Aorta (tissue), 5 donors: ENCODE measurements around the gene ARHGAP29. TPM values are rescaled to one million over a fixed set of nuclear protein-coding genes. Genes with fewer than 3 reads are reported as not detected.

Experiments used
- ATAC-seq: fragments of 200-7000 bp; cut with Tn5 transposase; one replicate; pipeline ENCODE4 v1.9.1; 2022; ENCODE audit warnings: moderate library complexity; ENCODE audit not compliant: low FRiP score
- DNase-seq, 2 donors: peaks; one replicate each; pipeline ENCODE4 v3.0.0-alpha.2; 2020
- H3K27ac ChIP-seq, 2 donors: one replicate each; pipeline ENCODE4 v1.5.1; 2013; ENCODE audit warnings: low read length in 2 of 2, mild to moderate bottlenecking in 2 of 2, moderate library complexity in 2 of 2, control low read depth in 1 of 2, inconsistent platforms in 1 of 2, low read depth in 1 of 2
- H3K27me3 ChIP-seq, 2 donors: one replicate each; pipeline ENCODE4 v1.6.1; 2013; ENCODE audit warnings: control low read depth in 1 of 2, low read length in 1 of 2, mild to moderate bottlenecking in 1 of 2, moderate library complexity in 1 of 2; ENCODE audit not compliant: insufficient read depth in 2 of 2, control insufficient read depth in 1 of 2
- H3K36me3 ChIP-seq, 2 donors: one replicate each; pipeline ENCODE4 v1.6.1; 2013; ENCODE audit warnings: control low read depth in 1 of 2, low read length in 1 of 2, mild to moderate bottlenecking in 1 of 2; ENCODE audit not compliant: insufficient read depth in 2 of 2, control insufficient read depth in 1 of 2
- H3K4me1 ChIP-seq, 2 donors: one replicate each; pipeline ENCODE4 v1.6.1; 2013; ENCODE audit warnings: low read length in 2 of 2, control low read depth in 1 of 2, mild to moderate bottlenecking in 1 of 2, moderate library complexity in 1 of 2; ENCODE audit not compliant: insufficient read depth in 2 of 2, control insufficient read depth in 1 of 2
- H3K4me3 ChIP-seq, 2 donors: one replicate each; pipeline ENCODE4 v1.5.1; 2013; ENCODE audit warnings: low read length in 2 of 2, control low read depth in 1 of 2, mild to moderate bottlenecking in 1 of 2
- H3K9me3 ChIP-seq: one replicate; pipeline ENCODE4 v1.6.1; 2013; ENCODE audit warnings: mild to moderate bottlenecking, low read length; ENCODE audit not compliant: control insufficient read depth
- WGBS, 2 donors: extraction: QIAGEN DNeasy Blood & Tissue Kit; methylation state at CpG; one replicate each; pipeline ENCODE4 v1.1.7; 2013; 5-methylcytosine and 5-hydroxymethylcytosine counted together
- intact Hi-C, 2 donors: fragments of 100-400 bp; cut with DNase I; formaldehyde crosslinking; loops; one replicate each; pipeline versions ENCODE4 v1.14.2 to v1.15.0; 2022
- polyA plus RNA-seq, 2 donors: library from polyadenylated mRNA; stranded (reverse); fragments of 200-250 nt; gene quantifications; one replicate each; pipeline ENCODE4 v1.2.3, GENCODE V29; 2013
- total RNA-seq, 2 donors: library from RNA; stranded (reverse); fragmentation: NEBNext Ultra II Directional; extraction: Animal tissue kit (Norgen Biotek cat#: 25700); gene quantifications; one replicate each; pipeline ENCODE4 v1.2.1, GENCODE V29; 2021
- donor health status: healthy with polysubstance abuse.
- donor health status: Bipolar disorder and iron deficiency.
- donor health status: DM: no; HTN: no; CAD: no.
- donor health status: DM: no; HTN: no; CAD: no.
- donor health status: DM: yes; HTN: yes; CAD: no.

ARHGAP29 gene
- total and polyA plus RNA-seq, 4 donors = 6.8 to 65.4 (median 29.5) TPM

GRCh38 chr1:94280541-94280940 lies 43.2 kb upstream of the ARHGAP29 start:
- intact Hi-C loops = no loop called here
- DNase-seq (no peak), ATAC-seq (no peak)
- no peaks in the 10 kb centered on the region for H3K9me3 ChIP-seq
- H3K36me3 ChIP-seq = no peaks in the 10 kb centered on the region
- H3K27me3 ChIP-seq = no peaks in the 10 kb centered on the region
- H3K4me3 ChIP-seq = no peak overlapping the region
- H3K27ac ChIP-seq = no peak overlapping the region
- 76 to 83% methylated on average over 1 of the region's 1 CpG for WGBS, 2 donors
- peaks cover 0 to 1% of the 10 kb centered on the region in 2 donors for H3K4me1 ChIP-seq

- intact Hi-C loops = no loop called here
- 99 to 100% methylated on average over 1 of the region's 1 CpG for WGBS, 2 donors
Measured at GRCh38 chr1:94279462-94279861, 42.1 kb upstream of the ARHGAP29 start.

GRCh38 chr1:94279038-94279437 lies 41.7 kb upstream of the ARHGAP29 start:
- intact Hi-C loops = no loop called here
- Histone ChIP-seq H3K36me3 (no peaks in the 10 kb centered on the region), H3K27me3 (no peaks in the 10 kb centered on the region), H3K4me3 (no peak overlapping the region), H3K27ac (no peak overlapping the region), H3K4me1 (peaks cover 0 to 1% of the 10 kb centered on the region in 2 donors), H3K9me3 (no peaks in the 10 kb centered on the region)
- ATAC-seq (no peak), DNase-seq (no peak)
- WGBS, 2 donors = 96% methylated on average over 1 of the region's 1 CpG

More at GRCh38 chr1:94279462-94279861, 42.1 kb upstream of the ARHGAP29 start:
- peaks cover 0 to 1% of the 10 kb centered on the region in 2 donors for H3K4me1 ChIP-seq
- ATAC-seq (no peak), DNase-seq (no peak)
- no peak overlapping the region for H3K27ac ChIP-seq
- H3K9me3 ChIP-seq = no peaks in the 10 kb centered on the region
- no peak overlapping the region for H3K4me3 ChIP-seq
- no peaks in the 10 kb centered on the region for H3K36me3 ChIP-seq
- H3K27me3 ChIP-seq = no peaks in the 10 kb centered on the region

DNA sequence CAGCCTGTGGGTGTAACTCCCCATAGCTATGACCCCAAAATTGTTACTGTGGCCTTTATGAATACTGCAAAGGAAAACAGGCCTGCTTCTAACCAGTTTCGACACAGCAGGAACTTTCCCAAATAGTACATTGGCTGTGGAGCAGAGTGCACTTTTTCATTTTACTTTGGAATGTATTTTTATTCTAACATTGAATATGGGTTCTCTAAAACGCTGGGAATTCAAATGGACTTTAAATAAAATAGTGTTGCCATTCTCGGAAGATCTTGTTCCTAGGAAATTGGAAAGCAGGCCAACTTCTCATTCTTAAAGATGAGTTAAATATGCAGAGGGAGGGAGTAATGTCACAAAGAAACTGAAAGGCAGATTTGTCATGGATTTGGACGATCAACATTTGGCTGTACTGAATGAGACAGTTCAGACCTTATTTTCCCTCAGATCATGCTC lies 39.6 kb upstream of the ARHGAP29 start:
- Histone ChIP-seq H3K4me3 (no peak overlapping the region), H3K9me3 (no peaks in the 10 kb centered on the region), H3K36me3 (no peaks in the 10 kb centered on the region), H3K27me3 (no peaks in the 10 kb centered on the region), H3K27ac (peak overlapping the region; percentile 36 to 82), H3K4me1 (peaks cover 0 to 1% of the 10 kb centered on the region in 2 donors)
- DNase-seq (no peak), ATAC-seq (peak; percentile 80)
- 4 to 7% methylated on average over 4 of the region's 4 CpGs for WGBS, 2 donors
- intact Hi-C loops = no loop called here

- H3K27me3 ChIP-seq = no peaks in the 10 kb centered on the region
- H3K27ac ChIP-seq = no peak overlapping the region
- H3K4me3 ChIP-seq = no peak overlapping the region
- no peaks in the 10 kb centered on the region for H3K36me3 ChIP-seq
- DNase-seq = no peak
- no peaks in the 10 kb centered on the region for H3K9me3 ChIP-seq
- ATAC-seq = no peak
- 25 to 29% methylated on average over 2 of the region's 2 CpGs for WGBS, 2 donors
- peaks cover 0 to 1% of the 10 kb centered on the region in 2 donors for H3K4me1 ChIP-seq
- intact Hi-C loops = no loop called here
Measured at GRCh38 chr1:94275083-94275482, 37.7 kb upstream of the ARHGAP29 start.

GRCh38 chr1:94274561-94274960 lies 37.2 kb upstream of the ARHGAP29 start:
- DNase-seq (no peak), ATAC-seq (no peak)
- no peaks in the 10 kb centered on the region for H3K36me3 ChIP-seq
- intact Hi-C loops = no loop called here
- H3K4me3 ChIP-seq = no peak overlapping the region
- H3K27me3 ChIP-seq = no peaks in the 10 kb centered on the region
- H3K27ac ChIP-seq = no peak overlapping the region
- no peaks in the 10 kb centered on the region for H3K9me3 ChIP-seq
- 73 to 74% methylated on average over 2 of the region's 2 CpGs for WGBS, 2 donors
- peaks cover 0 to 1% of the 10 kb centered on the region in 2 donors for H3K4me1 ChIP-seq

DNA sequence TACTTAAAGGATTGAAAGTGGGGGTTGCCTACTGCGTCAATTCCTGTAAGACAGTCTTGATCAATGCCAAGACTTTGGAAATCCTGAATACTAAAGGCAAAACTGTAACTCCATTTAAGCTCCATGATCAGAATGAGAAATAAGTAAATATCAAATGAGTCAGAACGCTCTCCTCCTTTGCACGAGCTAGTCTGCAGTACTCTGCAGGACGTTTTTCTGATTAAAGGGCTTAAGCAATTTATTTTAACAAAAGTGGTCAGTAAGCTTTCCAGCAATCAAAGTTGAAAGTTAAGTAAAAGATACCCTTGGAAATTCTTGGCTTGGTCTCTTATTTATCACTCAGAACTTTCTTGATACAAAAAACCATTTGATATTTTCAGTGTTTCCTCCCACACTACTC lies 35.7 kb upstream of the ARHGAP29 start:
- intact Hi-C loops = no loop called here
- no peaks in the 10 kb centered on the region for H3K36me3 ChIP-seq
- H3K27ac ChIP-seq = no peak overlapping the region
- no peaks in the 10 kb centered on the region for H3K9me3 ChIP-seq
- H3K27me3 ChIP-seq = no peaks in the 10 kb centered on the region
- H3K4me3 ChIP-seq = no peak overlapping the region
- H3K4me1 ChIP-seq = peaks cover 0 to 1% of the 10 kb centered on the region in 2 donors
- ATAC-seq = no peak
- WGBS, 2 donors = 76 to 82% methylated on average over 4 of the region's 4 CpGs
- DNase-seq = no peak

DNA sequence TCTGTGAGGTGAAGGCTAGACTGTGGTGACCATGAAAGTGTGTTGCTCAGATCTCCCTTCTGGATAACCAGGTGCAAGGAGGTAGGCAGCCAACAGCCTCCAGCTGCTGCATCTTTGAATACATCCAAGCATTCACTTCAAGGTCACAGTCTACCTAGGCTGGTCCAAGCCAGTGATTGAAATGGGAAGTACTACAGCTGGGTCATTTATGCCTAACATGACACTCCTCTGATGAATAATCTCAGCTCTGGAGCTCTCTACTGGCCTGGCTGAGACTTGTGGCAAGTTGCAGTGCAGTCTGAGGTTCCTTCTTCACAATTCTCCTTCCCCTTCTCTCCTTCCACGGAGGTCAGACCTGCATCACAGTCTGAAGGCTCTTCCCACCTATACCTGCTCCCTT lies 35.0 kb upstream of the ARHGAP29 start:
- DNase-seq (no peak), ATAC-seq (no peak)
- Histone ChIP-seq H3K4me1 (peaks cover 0 to 1% of the 10 kb centered on the region in 2 donors), H3K27me3 (no peaks in the 10 kb centered on the region), H3K36me3 (no peaks in the 10 kb centered on the region), H3K4me3 (no peak overlapping the region), H3K27ac (no peak overlapping the region), H3K9me3 (no peaks in the 10 kb centered on the region)
- intact Hi-C loops = no loop called here
- 83 to 85% methylated on average over 1 of the region's 1 CpG for WGBS, 2 donors

GRCh38 chr1:94271373-94271772 lies 34.0 kb upstream of the ARHGAP29 start:
- H3K9me3 ChIP-seq = no peaks in the 10 kb centered on the region
- H3K27me3 ChIP-seq = no peaks in the 10 kb centered on the region
- DNase-seq (no peak), ATAC-seq (no peak)
- no peaks in the 10 kb centered on the region for H3K4me1 ChIP-seq
- H3K36me3 ChIP-seq = no peaks in the 10 kb centered on the region
- H3K27ac ChIP-seq = no peak overlapping the region
- H3K4me3 ChIP-seq = no peak overlapping the region
- intact Hi-C loops = no loop called here
- 95 to 100% methylated on average over 2 of the region's 2 CpGs for WGBS, 2 donors
